ENCODE results near the gene PET100.

DNA sequence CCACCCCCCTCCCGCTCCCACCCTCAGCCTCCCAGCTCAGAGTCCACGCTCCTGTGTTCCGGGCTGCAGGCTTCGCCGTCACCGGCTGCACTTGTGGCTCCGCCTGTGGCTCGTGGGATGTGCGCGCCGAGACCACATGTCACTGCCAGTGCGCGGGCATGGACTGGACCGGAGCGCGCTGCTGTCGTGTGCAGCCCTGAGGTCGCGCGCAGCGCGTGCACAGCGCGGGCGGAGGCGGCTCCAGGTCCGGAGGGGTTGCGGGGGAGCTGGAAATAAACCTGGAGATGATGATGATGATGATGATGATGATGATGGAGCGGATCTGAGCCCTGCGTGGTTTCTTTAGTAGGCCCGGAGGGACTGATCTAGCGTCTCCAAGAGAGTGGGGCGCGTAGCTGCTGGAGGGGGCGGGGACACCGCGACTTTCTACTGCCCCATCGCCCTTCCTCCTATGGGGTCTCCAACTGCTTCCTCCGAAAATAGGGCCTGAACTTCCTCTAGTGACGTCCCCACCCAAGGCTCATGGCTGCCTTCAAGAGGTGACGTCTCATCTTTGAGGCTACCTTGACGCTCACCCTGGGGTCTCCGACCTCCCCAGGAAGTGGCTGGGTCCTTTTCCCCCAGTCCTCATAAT lies 40.7 kb downstream of the PET100 start:
- TF ChIP-seq, protein P1, sequence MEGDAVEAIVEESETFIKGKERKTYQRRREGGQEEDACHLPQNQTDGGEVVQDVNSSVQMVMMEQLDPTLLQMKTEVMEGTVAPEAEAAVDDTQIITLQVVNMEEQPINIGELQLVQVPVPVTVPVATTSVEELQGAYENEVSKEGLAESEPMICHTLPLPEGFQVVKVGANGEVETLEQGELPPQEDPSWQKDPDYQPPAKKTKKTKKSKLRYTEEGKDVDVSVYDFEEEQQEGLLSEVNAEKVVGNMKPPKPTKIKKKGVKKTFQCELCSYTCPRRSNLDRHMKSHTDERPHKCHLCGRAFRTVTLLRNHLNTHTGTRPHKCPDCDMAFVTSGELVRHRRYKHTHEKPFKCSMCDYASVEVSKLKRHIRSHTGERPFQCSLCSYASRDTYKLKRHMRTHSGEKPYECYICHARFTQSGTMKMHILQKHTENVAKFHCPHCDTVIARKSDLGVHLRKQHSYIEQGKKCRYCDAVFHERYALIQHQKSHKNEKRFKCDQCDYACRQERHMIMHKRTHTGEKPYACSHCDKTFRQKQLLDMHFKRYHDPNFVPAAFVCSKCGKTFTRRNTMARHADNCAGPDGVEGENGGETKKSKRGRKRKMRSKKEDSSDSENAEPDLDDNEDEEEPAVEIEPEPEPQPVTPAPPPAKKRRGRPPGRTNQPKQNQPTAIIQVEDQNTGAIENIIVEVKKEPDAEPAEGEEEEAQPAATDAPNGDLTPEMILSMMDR (optimal IDR thresholded peaks at IDR 0.05 in 1 of 3, IDR thresholded peaks at IDR 0.05 in 1 of 3, conservative IDR thresholded peaks at IDR 0.05 in 1 of 3; ENCODE audit: extremely low read depth in 1 of 3, insufficient read depth in 2 of 3, low read length in 3 of 3): no peak
- TF ChIP-seq EZH2 (IDR thresholded peaks at IDR 0.05; ENCODE audit: low read length): no peak
